Fibroblast of the aortic adventitia (primary cell): ENCODE data around the gene AFTPH. TPM values are rescaled to one million over a fixed set of nuclear protein-coding genes. Genes with fewer than 3 reads are reported as not detected.
A peak's percentile ranks its signal among the peaks of the same experiment; 100 is the strongest.

Source experiments
- DNase-seq: peaks from one replicate; pipeline ENCODE4 v3.0.0-alpha.2; 2010; ENCODE audit warnings: low read depth
- H3K4me3 ChIP-seq: 2 replicates; pipeline ENCODE4 v1.5.1; 2011; ENCODE audit warnings: low read depth, mild to moderate bottlenecking, control low read depth, low read length, moderate library complexity
- total RNA-seq: library from RNA; depleted of rRNA; stranded (reverse); fragments of >200 nt; gene quantifications from 2 replicates; pipeline ENCODE4 v1.2.3, GENCODE V29; 2012; ENCODE audit warnings: low replicate concordance
- TF ChIP-seq, protein P1 (sequence below): IDR thresholded peaks from 2 replicates; pipeline ENCODE4 v1.5.1; 2011; ENCODE audit warnings: mild to moderate bottlenecking, low read length, control low read depth, inconsistent platforms; ENCODE audit not compliant: insufficient read depth

AFTPH gene
- total RNA-seq, 1 donor, result 23.6 TPM

DNA sequence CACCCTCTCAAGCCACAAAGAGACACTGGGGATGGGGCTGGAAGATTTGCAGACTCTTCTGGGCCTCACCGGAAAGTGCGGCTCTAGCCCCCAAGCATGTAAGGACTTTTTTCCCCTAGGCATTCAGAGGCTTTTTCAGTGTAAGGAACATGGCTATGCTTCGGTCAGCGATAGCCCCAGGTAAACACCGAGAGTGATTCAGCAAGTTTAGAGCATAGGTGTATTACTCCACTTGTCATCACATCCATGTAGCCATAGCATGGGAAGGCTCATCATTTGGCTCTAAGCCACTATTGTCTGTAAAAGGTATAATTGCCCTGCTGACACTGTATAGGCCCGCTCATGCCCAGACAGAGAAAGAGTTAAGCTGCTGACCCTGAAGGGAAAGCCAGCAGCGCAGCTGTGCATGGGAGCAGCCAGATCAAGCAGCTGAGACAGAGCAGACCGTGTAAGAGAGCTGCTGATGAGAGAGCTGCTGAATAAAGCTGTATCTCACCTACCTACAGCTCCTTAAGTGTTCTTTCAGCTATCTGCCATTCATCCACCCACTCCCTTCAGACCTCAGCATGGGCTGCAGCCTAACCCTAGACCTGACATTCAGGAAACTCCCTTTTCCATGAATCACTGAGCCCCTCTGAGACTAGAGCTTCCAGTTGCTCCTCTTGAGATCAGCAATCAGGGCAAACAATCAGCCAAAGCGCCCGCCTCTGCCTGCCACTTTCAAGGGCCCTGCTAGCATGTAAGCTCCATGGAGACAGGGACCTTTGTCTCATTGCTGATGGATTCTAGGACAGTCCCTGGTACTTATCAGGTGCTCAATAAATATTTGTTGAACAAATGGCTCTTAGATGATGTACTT, 44.6 kb upstream of the AFTPH start:
- DNase-seq, result no peak
- no peak overlapping the region for H3K4me3 ChIP-seq
- TF ChIP-seq, protein P1, sequence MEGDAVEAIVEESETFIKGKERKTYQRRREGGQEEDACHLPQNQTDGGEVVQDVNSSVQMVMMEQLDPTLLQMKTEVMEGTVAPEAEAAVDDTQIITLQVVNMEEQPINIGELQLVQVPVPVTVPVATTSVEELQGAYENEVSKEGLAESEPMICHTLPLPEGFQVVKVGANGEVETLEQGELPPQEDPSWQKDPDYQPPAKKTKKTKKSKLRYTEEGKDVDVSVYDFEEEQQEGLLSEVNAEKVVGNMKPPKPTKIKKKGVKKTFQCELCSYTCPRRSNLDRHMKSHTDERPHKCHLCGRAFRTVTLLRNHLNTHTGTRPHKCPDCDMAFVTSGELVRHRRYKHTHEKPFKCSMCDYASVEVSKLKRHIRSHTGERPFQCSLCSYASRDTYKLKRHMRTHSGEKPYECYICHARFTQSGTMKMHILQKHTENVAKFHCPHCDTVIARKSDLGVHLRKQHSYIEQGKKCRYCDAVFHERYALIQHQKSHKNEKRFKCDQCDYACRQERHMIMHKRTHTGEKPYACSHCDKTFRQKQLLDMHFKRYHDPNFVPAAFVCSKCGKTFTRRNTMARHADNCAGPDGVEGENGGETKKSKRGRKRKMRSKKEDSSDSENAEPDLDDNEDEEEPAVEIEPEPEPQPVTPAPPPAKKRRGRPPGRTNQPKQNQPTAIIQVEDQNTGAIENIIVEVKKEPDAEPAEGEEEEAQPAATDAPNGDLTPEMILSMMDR, result no peak

DNA sequence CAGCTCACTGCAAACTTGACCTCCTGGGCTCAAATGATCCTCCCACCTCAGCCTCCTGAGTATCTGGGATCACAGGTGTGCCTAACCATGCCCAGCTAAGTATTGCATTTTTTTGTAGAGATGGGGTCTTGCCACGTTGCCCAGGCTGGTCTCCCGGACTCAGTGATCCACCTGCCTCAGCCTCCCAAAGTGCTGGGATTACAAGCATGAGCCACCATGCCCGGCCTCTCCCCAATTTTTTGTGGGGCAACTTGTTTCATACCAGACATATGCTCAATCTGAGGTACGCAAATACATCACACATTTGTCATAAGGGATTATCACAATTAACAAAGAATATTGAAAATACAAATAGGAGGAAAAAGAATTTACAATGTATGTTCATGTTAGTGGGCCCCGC, 42.5 kb upstream of the AFTPH start:
- TF ChIP-seq, protein P1, result no peak
- DNase-seq, result no peak
- H3K4me3 ChIP-seq, result no peak overlapping the region

DNA sequence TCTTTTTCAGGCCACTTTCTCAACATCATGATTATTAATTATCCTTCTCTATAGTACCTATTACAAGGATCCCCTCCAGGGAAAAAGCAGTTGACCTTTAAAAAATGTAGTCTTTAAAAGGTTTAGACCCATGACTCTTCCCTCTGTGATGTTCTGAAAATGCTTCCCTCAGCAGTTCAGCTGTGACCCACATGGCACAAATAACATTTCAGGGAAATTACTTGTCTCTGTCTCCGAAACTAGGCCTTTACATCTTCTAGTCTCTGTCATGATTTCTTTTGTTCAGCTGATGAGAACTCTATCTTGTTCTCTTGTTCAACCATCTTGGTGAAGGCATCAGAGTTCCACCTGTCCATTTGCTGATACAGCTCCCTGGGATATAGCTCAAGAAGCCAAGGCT, 41.9 kb upstream of the AFTPH start:
- no peak for DNase-seq
- H3K4me3 ChIP-seq, result no peak overlapping the region
- TF ChIP-seq, protein P1, result no peak

DNA sequence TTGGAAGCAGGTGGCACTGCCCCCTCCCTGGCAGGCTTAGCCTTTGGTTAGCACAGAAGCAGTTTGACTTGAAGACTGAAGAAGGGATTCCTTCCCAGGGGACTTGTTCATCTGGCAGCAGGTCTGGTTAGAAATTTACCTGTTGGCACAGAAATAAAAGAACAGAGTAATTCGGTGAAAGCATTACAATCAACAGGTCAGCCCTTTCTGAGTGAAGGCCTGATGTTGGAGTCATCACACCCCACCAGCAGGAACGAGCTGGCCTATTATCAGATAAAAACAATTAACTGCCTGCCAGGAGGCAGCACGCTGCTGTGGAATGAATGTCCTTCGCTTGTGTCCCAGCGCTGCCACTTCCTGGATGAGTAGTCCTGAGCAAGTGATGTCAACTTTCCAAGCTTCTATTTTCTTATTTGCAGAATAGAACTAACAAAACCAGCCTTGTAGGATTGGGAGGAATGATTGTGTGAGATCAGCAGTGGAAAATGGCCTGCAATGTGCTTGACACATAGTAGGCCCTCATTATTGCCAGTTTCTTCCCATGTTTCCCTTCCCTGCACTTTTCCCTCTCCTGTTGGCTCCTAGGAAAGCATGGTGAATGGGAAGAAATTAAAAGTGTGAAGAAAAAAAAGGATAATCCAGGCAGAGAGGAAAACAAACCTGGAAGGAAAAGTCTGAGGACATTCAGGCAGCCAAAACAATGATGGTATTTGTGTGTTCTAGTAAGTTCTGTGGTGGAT, 41.2 kb upstream of the AFTPH start:
- no peak overlapping the region for H3K4me3 ChIP-seq
- DNase-seq, result no peak
- TF ChIP-seq, protein P1, result no peak

DNA sequence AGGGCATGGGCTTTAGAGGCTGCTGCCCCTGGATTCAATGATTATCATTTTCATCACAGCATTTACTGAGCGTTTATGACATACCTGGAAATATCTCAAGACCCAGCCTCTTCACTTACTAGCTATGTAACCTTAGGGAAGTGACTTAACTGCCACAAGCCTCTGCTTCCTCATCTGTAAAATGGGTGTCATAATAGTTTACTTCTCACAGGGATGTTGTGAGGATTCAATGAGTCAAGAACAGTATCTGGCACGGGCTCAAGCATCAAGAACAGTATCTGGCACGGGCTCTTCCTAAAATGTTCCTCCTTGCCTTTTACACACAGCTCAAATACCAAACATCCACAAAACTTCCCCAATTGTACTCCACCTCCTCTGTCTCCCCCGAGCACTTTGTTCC, 38.8 kb upstream of the AFTPH start:
- H3K4me3 ChIP-seq, result no peak overlapping the region
- no peak for DNase-seq
- TF ChIP-seq, protein P1, result no peak

DNA sequence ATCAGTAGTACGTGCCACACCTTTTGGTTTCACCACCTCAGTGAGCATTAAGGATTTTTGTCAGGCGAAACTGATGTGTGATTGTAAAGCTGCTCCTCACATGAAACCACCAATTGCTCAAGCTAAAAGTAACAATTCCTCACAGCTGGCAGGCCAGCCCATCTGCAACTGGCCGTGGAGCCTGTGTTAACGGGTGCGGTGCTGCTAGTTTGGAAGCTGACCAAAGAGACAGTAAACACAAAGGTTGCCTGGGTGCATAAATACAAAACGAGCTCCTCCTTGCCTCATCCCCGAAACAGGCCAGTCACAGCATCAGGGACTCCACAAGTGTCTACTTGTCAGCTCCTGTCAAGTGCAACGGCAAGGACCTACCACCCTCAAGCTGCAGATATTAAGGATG, 38.2 kb upstream of the AFTPH start:
- H3K4me3 ChIP-seq, result no peak overlapping the region
- TF ChIP-seq, protein P1, result no peak
- DNase-seq, result peak; percentile 28
